Astrocyte (in vitro differentiated cells and primary cell): ENCODE data around the gene OXSR1. TPM values are rescaled to one million over a fixed set of nuclear protein-coding genes. Genes with fewer than 3 reads are reported as not detected.

ENCODE experiments used
- DNase-seq: peaks from one replicate; pipeline ENCODE4 v3.0.0-alpha.2; 2010; ENCODE audit warnings: low read depth
- FAIRE-seq: peaks from 2 replicates; lab custom pipeline; 2011; peaks lifted over from hg19 to GRCh38; lab: Jason Lieb, UNC
- H2AFZ ChIP-seq: 2 replicates; pipeline ENCODE4 v1.6.0; 2012; ENCODE audit warnings: low read depth, low read length, inconsistent platforms
- H3K27ac ChIP-seq: 2 replicates; pipeline ENCODE4 v1.5.1; 2011; ENCODE audit warnings: low read depth, low read length, inconsistent platforms
- H3K27me3 ChIP-seq: 2 replicates; pipeline ENCODE4 v1.6.0; 2011; ENCODE audit warnings: low read length, inconsistent platforms; ENCODE audit not compliant: insufficient read depth
- H3K36me3 ChIP-seq: 2 replicates; pipeline ENCODE4 v1.5.1; 2011; ENCODE audit warnings: low read length, inconsistent platforms; ENCODE audit not compliant: insufficient read depth
- H3K4me1 ChIP-seq: 2 replicates; pipeline ENCODE4 v1.5.1; 2011; ENCODE audit warnings: low read length, inconsistent platforms; ENCODE audit not compliant: insufficient read depth
- H3K4me2 ChIP-seq: 2 replicates; pipeline ENCODE4 v1.6.0; 2012; ENCODE audit warnings: low read length, inconsistent platforms
- H3K4me3 ChIP-seq: 2 replicates; pipeline ENCODE4 v1.5.1; 2011; ENCODE audit warnings: low read depth, mild to moderate bottlenecking, low read length, inconsistent platforms; ENCODE audit not compliant: insufficient read depth
- H3K79me2 ChIP-seq: 2 replicates; pipeline ENCODE4 v1.6.0; 2012; ENCODE audit warnings: mild to moderate bottlenecking, low read length, inconsistent platforms; ENCODE audit not compliant: insufficient read depth
- H3K9ac ChIP-seq: 2 replicates; pipeline ENCODE4 v1.6.0; 2012; ENCODE audit warnings: mild to moderate bottlenecking, low read length, inconsistent platforms
- H3K9me3 ChIP-seq: 2 replicates; pipeline ENCODE4 v1.5.1; 2012; ENCODE audit warnings: low read depth, mild to moderate bottlenecking, low read length, inconsistent platforms; ENCODE audit not compliant: insufficient read depth
- H4K20me1 ChIP-seq: 2 replicates; pipeline ENCODE4 v1.6.0; 2012; ENCODE audit warnings: low read length, inconsistent platforms; ENCODE audit not compliant: insufficient read depth
- H3K27ac Mint-ChIP-seq: one replicate; pipeline ENCODE4 v1.8.0; 2021; ENCODE audit warnings: mild to moderate bottlenecking, mixed read lengths; ENCODE audit not compliant: unreplicated experiment
- H3K27me3 Mint-ChIP-seq: one replicate; pipeline ENCODE4 v1.8.0; 2021; ENCODE audit warnings: low read depth, mixed read lengths; ENCODE audit not compliant: unreplicated experiment
- H3K36me3 Mint-ChIP-seq: one replicate; pipeline ENCODE4 v1.8.0; 2021; ENCODE audit warnings: low read depth, mixed read lengths; ENCODE audit not compliant: unreplicated experiment
- H3K4me1 Mint-ChIP-seq: one replicate; pipeline ENCODE4 v1.8.0; 2021; ENCODE audit warnings: low read depth, mixed read lengths; ENCODE audit not compliant: unreplicated experiment
- H3K4me3 Mint-ChIP-seq: one replicate; pipeline ENCODE4 v1.8.0; 2021; ENCODE audit warnings: mild to moderate bottlenecking, moderate library complexity, mixed read lengths; ENCODE audit not compliant: unreplicated experiment
- H3K9me3 Mint-ChIP-seq: one replicate; pipeline ENCODE4 v1.8.0; 2021; ENCODE audit warnings: mild to moderate bottlenecking, mixed read lengths; ENCODE audit not compliant: unreplicated experiment
- CTCF ChIP-seq: IDR thresholded peaks from 2 replicates; pipeline ENCODE4 v1.5.1; 2011; ENCODE audit warnings: low read depth, mild to moderate bottlenecking, inconsistent platforms, low read length, moderate library complexity; ENCODE audit not compliant: insufficient read depth
- EZH2 ChIP-seq: IDR thresholded peaks from 2 replicates; pipeline ENCODE4 v1.6.1; 2012; ENCODE audit warnings: mild to moderate bottlenecking, low read length, inconsistent platforms; ENCODE audit not compliant: insufficient read depth
- total RNA-seq: library from RNA; stranded (reverse); gene quantifications from 2 replicates; pipeline ENCODE4 v1.2.1, GENCODE V29; 2021

Gene OXSR1
- total RNA-seq, 1 donor from 2014 or later: 83.1 TPM

- Histone ChIP-seq H2AFZ (no peak overlapping the region), H3K4me2 (no peak overlapping the region), H3K79me2 (no peaks in the 10 kb centered on the region), H3K4me1 (no peaks in the 10 kb centered on the region), H3K4me3 (no peak overlapping the region), H4K20me1 (peaks cover 10% of the 10 kb centered on the region), H3K27me3 (no peaks in the 10 kb centered on the region), H3K9ac (no peak overlapping the region), H3K36me3 (no peaks in the 10 kb centered on the region), H3K9me3 (no peaks in the 10 kb centered on the region), H3K27ac (no peak overlapping the region)
- H3K9me3 Mint-ChIP-seq: peaks cover under 1% of the 10 kb centered on the region
- H3K27me3 Mint-ChIP-seq: no peaks in the 10 kb centered on the region
- H3K4me1 Mint-ChIP-seq: peaks cover 22% of the 10 kb centered on the region
- no peak for TF ChIP-seq EZH2
- TF ChIP-seq CTCF: no peak
- H3K4me3 Mint-ChIP-seq: no peak overlapping the region
- peaks cover 28% of the 10 kb centered on the region for H3K36me3 Mint-ChIP-seq
- no peak for DNase-seq
- H3K27ac Mint-ChIP-seq: no peak overlapping the region
- no peak for FAIRE-seq
Observed at GRCh38 chr3:38266810-38267209, 101.5 kb downstream of the OXSR1 start.

- peaks cover 22% of the 10 kb centered on the region for H3K4me1 Mint-ChIP-seq
- H3K27ac ChIP-seq: no peak overlapping the region
- H3K79me2 ChIP-seq: no peaks in the 10 kb centered on the region
- H3K4me3 Mint-ChIP-seq: no peak overlapping the region
- H3K27me3 Mint-ChIP-seq: no peaks in the 10 kb centered on the region
- H3K27me3 ChIP-seq: no peaks in the 10 kb centered on the region
- no peak for TF ChIP-seq CTCF
- TF ChIP-seq EZH2: no peak
- no peak overlapping the region for H2AFZ ChIP-seq
- no peaks in the 10 kb centered on the region for H3K36me3 ChIP-seq
- no peaks in the 10 kb centered on the region for H3K9me3 Mint-ChIP-seq
- H3K9ac ChIP-seq: no peak overlapping the region
- peak overlapping the region; percentile 22 for H3K27ac Mint-ChIP-seq
- no peak for FAIRE-seq
- H3K4me3 ChIP-seq: no peak overlapping the region
- H3K4me2 ChIP-seq: no peak overlapping the region
- no peaks in the 10 kb centered on the region for H3K4me1 ChIP-seq
- peaks cover 10% of the 10 kb centered on the region for H4K20me1 ChIP-seq
- H3K36me3 Mint-ChIP-seq: peaks cover 33% of the 10 kb centered on the region
- H3K9me3 ChIP-seq: no peaks in the 10 kb centered on the region
- no peak for DNase-seq
Observed at GRCh38 chr3:38267662-38268061, 102.3 kb downstream of the OXSR1 start.

GRCh38 chr3:38268087-38268486, 102.8 kb downstream of the OXSR1 start:
- no peaks in the 10 kb centered on the region for H3K9me3 ChIP-seq
- Mint-ChIP-seq H3K9me3 (no peaks in the 10 kb centered on the region), H3K4me3 (no peak overlapping the region), H3K4me1 (peaks cover 22% of the 10 kb centered on the region), H3K27me3 (no peaks in the 10 kb centered on the region), H3K36me3 (peaks cover 36% of the 10 kb centered on the region), H3K27ac (no peak overlapping the region)
- H3K27me3 ChIP-seq: no peaks in the 10 kb centered on the region
- no peaks in the 10 kb centered on the region for H3K36me3 ChIP-seq
- H3K27ac ChIP-seq: no peak overlapping the region
- H3K4me3 ChIP-seq: no peak overlapping the region
- no peak overlapping the region for H2AFZ ChIP-seq
- H3K9ac ChIP-seq: no peak overlapping the region
- H3K4me2 ChIP-seq: no peak overlapping the region
- no peaks in the 10 kb centered on the region for H3K4me1 ChIP-seq
- DNase-seq: no peak
- no peaks in the 10 kb centered on the region for H3K79me2 ChIP-seq
- FAIRE-seq: no peak
- peaks cover 10% of the 10 kb centered on the region for H4K20me1 ChIP-seq
- TF ChIP-seq EZH2: no peak
- no peak for TF ChIP-seq CTCF
